ENCODE measurements around the gene KANSL1. TPM values are rescaled to one million over a fixed set of nuclear protein-coding genes. Genes with fewer than 3 reads are reported as not detected.

KANSL1 gene
- total RNA-seq, 1 donor from 2014 or later, result 102 TPM

DNA sequence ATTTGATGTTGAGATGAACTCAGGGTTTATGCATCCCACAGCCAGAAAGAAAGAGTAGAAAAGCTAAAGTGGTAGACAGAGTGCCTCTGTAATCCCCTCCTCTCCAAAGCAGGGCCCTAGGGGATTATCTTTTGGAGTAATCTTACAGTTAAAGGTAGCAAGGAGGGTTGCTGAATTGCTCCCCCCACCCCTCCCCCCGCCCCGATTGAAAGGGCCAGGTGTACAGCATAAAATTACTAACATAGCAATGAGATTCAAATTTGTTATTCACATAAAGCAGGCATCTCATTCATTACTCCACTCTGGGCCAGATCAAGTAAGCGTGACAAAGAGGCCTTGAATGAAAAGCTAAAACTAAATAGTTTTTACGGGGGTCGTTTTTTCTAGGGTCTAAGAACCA, 121.4 kb downstream of the KANSL1 start:
- no peaks in the 10 kb centered on the region for H3K9me3 Mint-ChIP-seq (ENCODE audit: unreplicated experiment)
- no peak for DNase-seq (ENCODE audit: extremely low spot score, unreplicated experiment)
- peaks cover 34% of the 10 kb centered on the region for H3K4me1 Mint-ChIP-seq (ENCODE audit: unreplicated experiment)
- TF ChIP-seq CTCF (IDR thresholded peaks at IDR 0.05), result no peak
- no peaks in the 10 kb centered on the region for H3K27me3 Mint-ChIP-seq (ENCODE audit: unreplicated experiment)
- H3K27ac Mint-ChIP-seq (ENCODE audit: unreplicated experiment), result peak overlapping the region; percentile 4
- no peak overlapping the region for H3K4me3 Mint-ChIP-seq (ENCODE audit: unreplicated experiment)
- peaks cover 11% of the 10 kb centered on the region for H3K36me3 Mint-ChIP-seq (ENCODE audit: unreplicated experiment)

DNA sequence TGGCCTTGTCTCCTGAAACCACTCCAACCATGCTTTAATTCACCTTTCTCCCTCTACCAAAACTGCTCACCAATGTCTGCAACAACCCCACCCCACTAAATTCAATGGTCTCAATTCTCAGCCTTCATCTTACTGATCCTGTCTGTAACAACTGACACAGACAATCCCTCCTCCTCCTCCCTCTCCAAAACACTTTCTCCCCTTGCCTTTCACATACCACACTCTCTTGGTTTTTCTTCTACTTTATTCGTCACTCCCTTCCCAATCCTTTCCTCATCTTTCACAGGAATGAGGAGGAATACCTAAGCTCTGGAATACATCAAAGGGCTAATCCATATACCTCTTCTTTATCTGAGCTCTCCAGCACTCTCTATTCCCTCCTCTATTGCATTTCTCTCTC, 128.8 kb downstream of the KANSL1 start:
- Mint-ChIP-seq H3K27ac (ENCODE audit: unreplicated experiment) (peak overlapping the region; percentile 31), H3K36me3 (ENCODE audit: unreplicated experiment) (peaks cover 43% of the 10 kb centered on the region), H3K9me3 (ENCODE audit: unreplicated experiment) (no peaks in the 10 kb centered on the region), H3K4me1 (ENCODE audit: unreplicated experiment) (peaks cover 22% of the 10 kb centered on the region), H3K4me3 (ENCODE audit: unreplicated experiment) (peak overlapping the region; percentile 7), H3K27me3 (ENCODE audit: unreplicated experiment) (no peaks in the 10 kb centered on the region)
- no peak for DNase-seq (ENCODE audit: extremely low spot score, unreplicated experiment)
- TF ChIP-seq CTCF (IDR thresholded peaks at IDR 0.05), result no peak

GRCh38 chr17:46063241-46063640, 130.0 kb downstream of the KANSL1 start:
- Mint-ChIP-seq H3K27ac (ENCODE audit: unreplicated experiment) (peak overlapping the region; percentile 42), H3K27me3 (ENCODE audit: unreplicated experiment) (no peaks in the 10 kb centered on the region), H3K36me3 (ENCODE audit: unreplicated experiment) (peaks cover 51% of the 10 kb centered on the region)

DNA sequence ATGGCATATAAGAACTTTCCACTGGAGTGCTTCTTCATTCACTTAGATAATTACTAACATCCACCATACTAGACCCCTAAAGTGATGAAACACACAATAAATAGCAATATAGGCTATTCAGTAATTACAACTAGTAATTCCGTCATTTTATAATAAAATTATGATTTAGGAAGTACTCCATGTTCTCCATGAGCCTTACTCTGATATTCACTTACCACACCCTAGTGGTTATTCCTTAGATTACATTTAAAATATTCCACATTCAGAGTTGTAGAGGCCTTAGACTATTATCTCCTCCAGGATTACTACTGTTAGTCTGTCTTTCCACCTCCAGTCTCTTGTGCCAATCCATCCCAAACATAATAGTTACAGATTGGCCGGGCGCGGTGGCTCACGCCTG, 131.8 kb downstream of the KANSL1 start:
- Mint-ChIP-seq H3K4me3 (ENCODE audit: unreplicated experiment) (no peak overlapping the region), H3K27ac (ENCODE audit: unreplicated experiment) (no peak overlapping the region), H3K9me3 (ENCODE audit: unreplicated experiment) (no peaks in the 10 kb centered on the region), H3K36me3 (ENCODE audit: unreplicated experiment) (peaks cover 51% of the 10 kb centered on the region), H3K4me1 (ENCODE audit: unreplicated experiment) (peaks cover 38% of the 10 kb centered on the region), H3K27me3 (ENCODE audit: unreplicated experiment) (no peaks in the 10 kb centered on the region)
- no peak for DNase-seq (ENCODE audit: extremely low spot score, unreplicated experiment)
- peak; percentile 41 for TF ChIP-seq CTCF (IDR thresholded peaks at IDR 0.05)

More at GRCh38 chr17:46063241-46063640, 130.0 kb downstream of the KANSL1 start:
- Mint-ChIP-seq H3K4me1 (ENCODE audit: unreplicated experiment) (peaks cover 24% of the 10 kb centered on the region), H3K9me3 (ENCODE audit: unreplicated experiment) (no peaks in the 10 kb centered on the region), H3K4me3 (ENCODE audit: unreplicated experiment) (no peak overlapping the region)
- DNase-seq (ENCODE audit: extremely low spot score, unreplicated experiment), result no peak
- TF ChIP-seq CTCF (IDR thresholded peaks at IDR 0.05), result no peak

GRCh38 chr17:46060461-46060860, 132.8 kb downstream of the KANSL1 start:
- Mint-ChIP-seq H3K27ac (ENCODE audit: unreplicated experiment) (no peak overlapping the region), H3K4me1 (ENCODE audit: unreplicated experiment) (peaks cover 39% of the 10 kb centered on the region), H3K9me3 (ENCODE audit: unreplicated experiment) (no peaks in the 10 kb centered on the region), H3K36me3 (ENCODE audit: unreplicated experiment) (peaks cover 44% of the 10 kb centered on the region), H3K27me3 (ENCODE audit: unreplicated experiment) (no peaks in the 10 kb centered on the region), H3K4me3 (ENCODE audit: unreplicated experiment) (no peak overlapping the region)
- TF ChIP-seq CTCF (IDR thresholded peaks at IDR 0.05), result no peak
- no peak for DNase-seq (ENCODE audit: extremely low spot score, unreplicated experiment)

All from osteocyte (in vitro differentiated cells).